Cerebellar cortex (tissue), 1 donor: ENCODE results near the gene CARD18.
"Not testable (repeated sequence)": the region's sequence is repeated elsewhere in the genome, so short reads cannot be mapped to it uniquely, and the experiment has no call there.

Experiments
- DNase-seq: peaks from one replicate; pipeline ENCODE4 v3.0.0-alpha.2; 2015; ENCODE audit warnings: low spot score

Gene CARD18

DNA sequence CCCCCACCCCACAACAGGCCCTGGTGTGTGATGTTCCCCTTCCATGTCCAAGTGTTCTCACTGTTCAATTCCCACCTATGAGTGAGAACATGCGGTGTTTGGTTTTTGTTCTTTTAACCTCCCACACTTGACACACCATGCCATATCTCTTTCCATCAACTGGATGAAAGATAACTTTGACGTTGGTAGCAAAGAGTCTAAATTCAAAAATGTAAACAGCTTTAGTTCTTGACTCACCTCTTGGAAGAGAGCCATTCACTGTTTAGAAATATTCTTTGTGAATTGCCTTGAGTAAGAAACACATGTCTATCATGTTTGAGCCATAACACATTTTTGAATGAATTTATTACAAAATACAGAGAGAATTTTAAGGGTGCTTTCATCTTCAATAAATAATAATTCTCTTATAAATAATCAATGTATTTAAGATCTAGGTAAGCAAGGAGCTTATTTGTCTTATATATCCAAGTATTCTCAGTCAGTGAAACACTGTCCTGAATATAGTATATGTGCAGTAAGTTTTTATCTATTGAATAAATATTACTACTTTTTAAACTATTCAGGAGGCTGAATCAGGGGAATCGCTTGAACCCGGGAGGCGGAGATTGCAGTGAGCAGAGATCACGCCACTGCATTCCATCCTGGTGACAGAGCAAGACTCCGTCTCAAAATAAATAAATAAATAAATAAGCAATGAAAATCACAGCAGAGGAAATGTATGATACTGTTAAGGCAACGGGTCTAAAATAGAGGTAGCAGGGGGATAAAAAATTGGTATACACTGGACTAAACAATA is 6.7 kb downstream of the CARD18 start:
- DNase-seq, result no peak

DNA sequence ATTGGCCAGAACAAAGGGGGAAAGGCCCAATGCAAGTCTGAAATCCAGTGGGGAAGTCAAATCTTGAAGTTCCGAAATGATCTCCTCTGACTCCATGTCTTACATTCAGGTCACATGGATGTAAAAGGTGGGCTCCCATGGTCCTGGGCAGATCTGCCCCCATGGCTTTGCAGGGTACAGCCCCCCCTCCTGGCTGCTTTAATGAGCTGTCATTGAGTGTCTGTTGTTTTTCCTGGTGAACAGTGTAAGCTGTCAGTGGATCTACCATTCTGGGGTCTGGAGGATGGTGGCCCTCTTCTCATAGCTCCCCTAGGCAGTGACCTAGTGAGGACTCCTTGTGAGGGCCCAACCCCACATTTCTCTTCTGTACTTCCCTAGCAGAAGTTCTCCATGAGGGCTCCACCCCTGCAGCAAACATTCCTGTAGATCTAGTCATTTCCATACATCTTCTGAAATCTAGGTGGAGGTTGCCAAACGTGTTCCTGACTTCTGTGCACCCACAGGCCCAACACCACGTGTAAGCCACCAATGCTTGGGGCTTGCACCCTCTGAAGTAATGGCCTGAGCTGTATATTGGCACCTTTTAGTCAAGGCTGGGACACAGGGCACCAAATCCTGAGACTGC is 9.3 kb downstream of the CARD18 start:
- no peak for DNase-seq

DNA sequence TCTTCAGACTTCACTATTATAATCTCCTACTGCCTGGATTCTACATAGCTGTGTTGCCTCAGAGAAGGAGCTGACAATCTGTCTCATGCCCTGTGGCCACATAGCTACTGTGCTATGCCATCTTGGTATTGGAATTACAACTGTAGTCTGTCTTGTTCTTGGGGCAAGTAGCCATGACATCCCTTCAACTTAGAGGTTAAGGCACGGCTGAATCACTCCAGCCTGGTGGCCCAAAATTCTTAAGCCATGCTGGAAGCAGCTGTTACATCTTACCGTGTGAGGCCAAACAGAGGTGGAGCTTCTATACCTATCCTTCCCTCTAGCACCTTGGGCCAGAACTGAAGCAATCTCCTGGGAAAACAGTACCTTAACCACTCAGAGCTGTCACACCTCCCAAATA is 14.8 kb downstream of the CARD18 start:
- DNase-seq, result no peak

DNA sequence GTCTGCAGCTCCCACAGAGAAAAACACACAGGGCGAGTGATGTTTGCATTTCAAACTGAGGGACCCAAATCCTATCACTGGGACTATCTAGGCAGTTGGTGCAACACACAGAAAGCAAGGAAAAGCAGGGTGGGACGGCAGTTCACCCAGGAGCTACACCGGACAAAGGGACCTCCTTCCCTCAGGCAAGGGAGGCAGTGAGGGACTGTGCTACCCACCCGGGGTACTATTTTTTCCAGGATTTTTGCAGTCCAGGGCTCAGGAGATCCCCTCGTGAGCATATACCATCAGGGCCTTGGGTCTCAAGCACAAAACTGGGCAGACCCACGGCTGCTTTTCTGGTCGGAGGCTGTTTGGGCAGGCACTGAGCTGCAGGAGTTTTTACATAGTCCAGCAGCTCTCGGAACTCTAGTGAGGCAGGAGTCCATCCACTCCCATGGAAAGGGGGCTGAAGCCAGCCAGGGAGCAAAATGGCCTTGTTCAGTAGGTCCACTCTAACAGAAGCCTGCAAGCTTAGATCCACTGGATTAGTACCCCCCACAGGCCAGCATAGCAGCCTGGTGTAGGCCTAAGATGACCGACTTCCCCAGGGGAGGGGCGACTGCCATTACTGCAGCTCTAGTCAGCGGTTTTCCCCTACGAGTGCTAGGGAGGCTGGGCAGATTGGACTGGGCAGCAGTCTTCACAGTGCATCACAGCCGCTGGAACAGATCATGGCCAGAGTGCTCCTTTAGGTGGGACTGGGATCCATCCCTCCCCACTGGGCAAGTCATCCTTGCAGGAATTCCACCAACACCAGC is 28.2 kb downstream of the CARD18 start:
- no peak for DNase-seq

DNA sequence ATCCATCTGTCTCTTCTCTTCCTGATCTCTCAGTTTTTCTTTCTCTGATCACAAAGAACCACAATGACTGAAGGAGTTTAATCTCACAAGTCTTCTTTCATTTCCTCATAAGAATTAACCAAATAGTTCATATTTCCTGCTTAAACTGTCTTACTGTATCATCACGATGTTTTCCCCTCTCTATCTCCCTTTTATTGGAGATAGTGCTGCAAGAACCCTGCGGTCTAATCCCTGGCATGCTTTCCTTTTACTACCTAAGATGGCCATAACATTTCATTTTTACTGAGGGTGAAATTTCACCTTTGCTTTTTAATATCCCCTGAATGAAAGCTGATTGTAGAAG is 28.9 kb downstream of the CARD18 start:
- no peak for DNase-seq

DNA sequence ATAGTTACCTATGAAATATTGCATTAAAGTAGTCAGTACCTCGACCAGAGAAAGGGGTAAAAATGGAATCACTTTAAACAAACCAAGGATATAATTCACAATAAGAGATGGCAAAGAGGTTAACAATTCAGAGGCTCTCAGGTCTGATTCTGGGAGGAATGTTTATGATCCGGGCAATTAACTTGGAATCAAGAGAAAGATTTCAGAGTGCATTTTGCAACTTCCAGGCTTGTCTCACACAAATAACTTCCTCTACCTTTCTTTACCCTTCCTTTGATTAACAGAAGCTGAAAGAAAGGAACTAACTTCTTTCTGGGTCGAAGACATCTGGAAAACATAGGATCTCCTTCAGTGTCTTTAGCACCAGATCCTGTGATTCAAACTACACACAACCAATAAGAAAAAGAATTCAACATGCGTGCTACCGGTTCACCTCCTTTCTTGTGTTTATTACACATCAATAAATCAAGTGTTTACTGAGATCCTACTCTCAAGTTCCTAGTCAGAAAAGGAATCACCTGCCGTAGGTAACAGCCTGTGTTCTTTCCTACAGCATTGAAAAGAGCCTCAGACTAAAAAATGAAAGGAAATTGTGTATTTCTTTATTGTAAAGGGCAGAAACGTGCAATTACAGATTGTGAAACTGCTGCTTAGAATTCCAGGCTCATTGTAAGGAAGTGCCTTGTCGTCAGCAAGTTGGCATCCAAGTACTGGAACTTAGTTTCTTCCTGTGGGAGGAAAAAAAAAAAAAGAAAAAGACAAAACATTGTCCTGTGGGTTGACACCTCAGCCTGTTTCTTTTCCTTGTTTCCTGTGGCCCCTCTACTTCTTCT is 29.5 kb downstream of the CARD18 start:
- no peak for DNase-seq

DNA sequence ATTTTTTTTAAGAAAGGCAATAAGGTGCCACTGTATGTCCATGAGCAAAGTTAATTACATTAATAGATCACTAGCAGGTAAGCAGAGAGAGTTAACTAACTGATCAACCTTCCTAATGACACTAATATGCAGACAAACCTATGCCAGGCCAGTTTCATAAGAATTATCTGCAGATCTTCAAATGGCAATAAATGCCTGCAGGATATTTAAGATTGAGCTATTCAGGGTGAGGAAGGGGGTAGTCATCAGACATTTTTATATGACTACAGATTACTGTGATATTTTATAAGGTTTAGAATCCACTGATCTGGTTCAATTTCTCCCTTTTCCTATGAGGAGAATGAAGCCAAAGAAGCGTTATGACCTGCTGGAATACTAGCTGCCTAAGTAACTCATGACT is 30.2 kb downstream of the CARD18 start:
- DNase-seq, result no peak

DNA sequence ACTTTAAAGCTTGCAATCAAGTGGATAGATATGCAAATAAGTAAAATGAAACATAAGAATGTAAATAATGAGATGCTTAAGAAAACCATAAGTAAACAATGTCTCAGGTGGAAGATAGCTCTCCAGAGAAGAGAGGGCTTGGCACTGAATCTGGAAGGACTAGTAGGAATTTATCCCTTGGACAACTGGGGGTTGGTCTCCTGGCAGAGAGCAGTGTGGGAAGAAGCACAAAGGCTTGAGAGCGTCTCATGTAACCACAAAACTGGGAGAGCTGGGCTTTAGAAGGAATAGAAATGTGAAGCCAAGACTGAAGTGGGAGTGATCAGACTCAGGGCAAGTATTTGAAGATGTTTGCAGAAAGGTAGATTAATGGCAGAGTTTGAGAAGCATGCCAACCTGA is 31.3 kb downstream of the CARD18 start:
- no peak for DNase-seq

DNA sequence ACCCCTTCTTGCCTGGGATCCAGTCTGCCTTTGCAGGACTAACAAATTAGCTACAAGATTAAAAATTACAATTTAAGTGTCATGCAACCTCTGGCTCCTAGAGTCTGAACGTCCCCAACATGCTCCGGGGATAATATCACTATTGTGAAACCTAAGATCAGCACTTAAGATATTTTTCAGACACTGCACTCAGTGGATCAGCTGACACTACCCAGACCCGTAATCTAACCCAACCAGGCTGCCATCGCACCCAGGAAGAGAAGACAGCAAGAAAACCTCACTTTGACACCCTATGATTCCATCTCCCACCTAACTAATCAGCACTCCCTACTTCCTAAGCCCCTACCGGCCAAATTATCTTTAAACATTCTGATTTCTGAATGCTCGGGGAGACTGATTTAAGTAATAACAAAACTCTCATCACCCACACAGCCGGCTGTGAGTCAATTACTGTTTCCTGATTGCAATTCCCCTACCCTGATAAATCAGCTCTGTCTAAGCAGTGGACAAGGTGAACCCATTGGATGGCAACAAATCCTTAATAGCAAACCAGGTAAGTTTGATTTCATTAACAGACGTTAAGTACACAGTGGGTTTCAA is 32.2 kb downstream of the CARD18 start:
- DNase-seq, result not testable (repeated sequence)

DNA sequence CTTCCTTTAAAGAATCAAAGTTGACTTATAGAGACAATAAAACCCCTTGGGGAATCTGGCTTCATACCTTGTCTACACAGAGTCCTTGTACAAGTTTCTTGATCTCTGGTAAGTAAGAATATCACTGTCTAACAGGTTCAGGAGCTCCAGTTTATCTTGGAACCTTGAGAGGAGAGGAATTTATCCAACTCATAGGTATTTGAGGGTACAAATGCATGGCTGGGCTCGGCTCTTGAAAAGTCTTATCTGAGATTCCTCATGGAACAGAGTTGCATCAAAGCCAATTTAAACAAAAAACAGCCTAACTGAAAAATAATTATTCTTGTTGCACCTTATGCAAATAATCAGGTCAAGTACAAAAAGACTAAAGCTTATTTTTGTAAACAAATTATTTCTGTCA is 33.4 kb downstream of the CARD18 start:
- DNase-seq, result no peak

DNA sequence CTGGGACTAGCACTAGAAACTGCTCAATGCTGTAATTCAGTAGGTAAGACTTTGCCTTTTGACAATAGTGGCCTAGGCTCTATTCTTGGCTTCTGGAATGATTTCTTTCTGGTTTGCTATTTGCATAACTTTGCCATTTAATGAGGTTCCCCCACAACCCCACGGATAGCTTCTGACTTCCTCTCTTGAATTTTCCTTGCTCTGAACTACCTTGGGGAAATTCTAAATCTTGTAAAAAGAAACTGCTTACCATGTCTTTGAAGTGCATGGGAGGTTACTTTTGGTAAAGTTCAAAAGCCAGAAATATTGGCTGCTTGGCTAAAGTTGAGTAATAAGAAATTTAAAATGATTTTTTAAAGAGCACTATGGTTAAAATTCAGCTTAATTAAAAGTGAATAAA is 35.3 kb downstream of the CARD18 start:
- DNase-seq, result no peak

DNA sequence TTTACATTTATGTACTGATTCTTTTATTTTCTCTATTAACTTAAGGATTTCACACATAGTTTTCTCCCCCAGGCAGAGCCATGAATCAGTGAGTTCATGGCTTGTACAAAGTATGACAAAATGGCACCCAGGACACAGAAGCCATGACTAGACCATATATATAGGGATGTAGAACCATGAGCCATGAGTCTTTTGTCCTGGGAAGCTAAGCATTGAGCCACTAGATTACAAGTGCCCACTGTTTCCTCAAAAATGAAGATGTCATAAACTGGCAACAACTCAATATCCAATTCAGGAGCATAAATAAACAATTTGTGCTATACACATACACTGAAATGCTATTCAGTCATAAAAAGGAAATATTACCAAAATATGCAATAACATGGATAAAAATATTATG is 36.2 kb downstream of the CARD18 start:
- DNase-seq, result no peak

DNA sequence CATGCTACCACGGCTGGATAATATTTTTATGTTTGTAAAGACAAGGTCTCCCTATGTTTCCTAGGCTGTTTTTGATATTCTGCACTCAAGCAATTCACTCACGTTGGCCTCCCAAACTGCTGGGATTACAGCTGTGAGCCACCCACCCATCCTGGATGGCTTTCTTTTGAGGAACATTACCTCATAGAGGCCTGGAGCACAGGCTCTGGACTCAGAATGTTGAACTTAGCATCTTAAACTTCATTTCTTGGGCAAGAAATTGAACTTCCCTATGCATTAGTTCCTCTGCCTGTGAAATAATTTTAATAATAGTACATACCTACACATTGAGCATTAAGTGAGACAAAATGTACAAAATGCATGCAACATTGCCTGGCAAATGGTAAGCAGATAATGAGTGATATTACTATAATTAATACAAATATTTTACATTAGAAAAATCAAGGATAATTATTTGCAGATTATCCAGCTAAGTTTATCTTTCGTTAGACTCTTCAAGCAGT is 37.4 kb downstream of the CARD18 start:
- DNase-seq, result not testable (repeated sequence)

DNA sequence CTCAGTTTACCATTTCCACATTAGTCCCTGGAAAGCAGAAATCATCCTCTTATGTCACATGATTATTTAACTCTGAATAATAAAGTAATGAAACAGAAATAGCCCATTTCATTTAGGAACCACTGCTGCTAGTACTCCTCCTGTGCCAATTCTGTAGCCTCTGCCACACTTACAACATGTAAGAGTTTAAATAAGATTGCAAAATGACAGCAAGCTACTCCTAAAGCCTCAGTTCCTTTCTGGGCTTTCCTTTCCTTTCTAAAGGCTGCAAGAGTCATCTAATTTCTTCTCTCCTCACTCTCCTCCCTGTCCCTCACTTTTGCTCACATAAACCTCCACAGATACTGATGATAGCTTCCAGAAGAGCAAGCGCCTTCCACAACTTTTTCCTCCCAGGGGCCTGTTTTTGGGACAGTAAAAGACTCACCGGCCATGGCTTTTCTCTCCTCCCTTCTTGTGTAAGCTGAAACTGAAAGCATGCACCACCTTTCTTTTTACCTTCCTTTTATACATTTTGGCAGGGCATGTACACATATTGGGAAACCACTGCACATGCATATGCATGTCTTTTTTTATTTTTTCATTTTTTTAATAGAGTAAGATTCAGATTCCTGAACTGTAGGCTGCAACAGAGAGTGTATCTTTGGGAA is 38.5 kb downstream of the CARD18 start:
- no peak for DNase-seq

DNA sequence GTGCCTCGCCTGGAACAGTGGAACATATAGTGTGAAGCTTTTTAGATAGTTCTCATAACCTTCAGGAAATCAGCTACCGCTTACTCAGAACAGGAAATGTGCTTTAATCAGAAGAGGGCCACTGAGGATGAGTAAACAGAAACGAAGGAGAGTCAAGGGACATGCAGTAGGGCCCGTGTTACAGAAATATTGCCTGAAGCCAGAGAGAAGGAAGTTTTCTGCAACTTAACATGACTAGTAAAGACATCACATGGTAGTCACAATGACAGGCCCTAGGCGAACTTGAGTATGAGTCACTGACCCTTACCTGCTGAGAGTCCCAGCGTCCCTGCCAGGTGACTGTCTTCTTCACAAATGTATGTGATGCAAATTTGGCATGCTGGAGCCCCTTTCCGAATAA is 39.4 kb downstream of the CARD18 start:
- DNase-seq, result no peak

DNA sequence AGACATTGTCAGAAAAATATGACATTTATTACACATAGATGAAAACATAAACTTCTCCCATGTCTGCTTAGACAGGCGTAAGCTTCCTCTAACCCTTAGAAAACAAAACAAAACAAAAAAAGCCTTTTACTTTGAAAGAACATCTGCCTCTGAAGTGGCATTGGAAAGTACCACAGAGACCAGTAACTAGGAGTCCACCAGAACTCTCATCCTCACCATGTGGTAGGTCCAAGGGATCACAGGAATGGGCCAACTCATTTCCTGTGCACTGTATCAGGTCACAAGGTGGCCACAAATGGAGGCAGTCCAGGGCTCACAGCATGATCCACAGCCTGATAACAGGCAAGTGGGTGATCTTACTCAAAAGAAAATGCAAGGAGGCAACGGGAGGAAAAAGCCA is 40.0 kb downstream of the CARD18 start:
- DNase-seq, result not testable (repeated sequence)

DNA sequence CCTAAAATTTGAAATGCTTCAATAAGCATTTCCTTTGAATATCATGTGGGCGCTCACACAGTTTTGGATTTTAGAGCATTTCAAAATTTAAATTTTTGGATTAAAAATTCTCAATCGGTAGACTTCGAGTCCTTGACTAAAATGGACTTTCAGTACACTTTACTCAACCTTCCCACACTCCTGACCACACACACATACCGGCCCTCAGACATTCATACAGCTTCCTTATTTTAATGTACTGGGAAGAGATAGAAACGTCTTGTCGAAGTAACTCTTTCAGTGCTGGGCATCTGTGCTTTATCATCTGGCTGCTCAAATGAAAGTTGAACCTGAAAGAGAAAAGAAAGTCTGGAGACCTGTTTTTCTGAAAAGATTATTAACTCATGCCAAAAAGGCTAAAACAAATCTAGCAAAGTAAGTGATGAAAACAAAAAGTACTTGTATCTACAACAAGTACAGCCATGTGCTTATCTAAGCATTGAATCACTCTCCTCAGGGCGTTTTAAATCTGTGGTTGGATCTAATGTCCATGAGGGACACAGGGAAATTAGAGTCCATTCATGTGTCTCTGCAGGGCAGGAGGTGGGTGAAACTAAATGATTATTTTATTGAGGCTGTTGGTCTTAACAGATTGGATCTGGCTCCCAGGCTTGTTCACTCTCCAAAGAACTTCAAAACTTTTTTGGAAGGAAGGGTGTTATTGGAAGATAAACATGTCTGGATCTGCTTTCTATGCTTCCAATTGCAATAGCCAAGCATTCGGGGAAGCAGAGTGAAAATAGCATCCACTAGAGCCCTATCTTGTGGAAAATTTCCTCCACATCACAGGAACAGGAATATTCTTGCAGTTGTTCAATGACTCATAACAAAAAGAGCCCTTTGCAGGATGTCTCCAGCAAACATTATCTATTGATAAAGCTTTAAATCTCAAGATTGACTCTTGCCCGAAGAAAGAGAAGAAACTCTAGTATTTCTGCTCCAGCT is 47.0 kb downstream of the CARD18 start:
- DNase-seq, result no peak
